Hindlimb muscle (tissue), 1 donor: ENCODE measurements around the gene PRKCE. TPM values are rescaled to one million over a fixed set of nuclear protein-coding genes. Genes with fewer than 3 reads are reported as not detected.

ENCODE experiments used
- DNase-seq: peaks from one replicate; pipeline ENCODE4 v3.0.0-alpha.2; 2013
- polyA plus RNA-seq: library from polyadenylated mRNA; unstranded; fragments of 120-200 nt; gene quantifications from one replicate; pipeline ENCODE4 v1.2.1, GENCODE V29; 2013; ENCODE audit not compliant: insufficient read length

PRKCE gene
- polyA plus RNA-seq, 1 donor: 4.6 TPM

- DNase-seq: no peak
Measured at GRCh38 chr2:46065152-46065551, 413.7 kb downstream of the PRKCE start.

- no peak for DNase-seq
Measured at GRCh38 chr2:46066116-46066515, 414.6 kb downstream of the PRKCE start.

GRCh38 chr2:46066601-46067000, 415.1 kb downstream of the PRKCE start:
- DNase-seq: no peak

GRCh38 chr2:46067062-46067461, 415.6 kb downstream of the PRKCE start:
- no peak for DNase-seq

- no peak for DNase-seq
Measured at GRCh38 chr2:46067501-46068305, 416.2 kb downstream of the PRKCE start.

GRCh38 chr2:46068636-46069035, 417.2 kb downstream of the PRKCE start:
- no peak for DNase-seq

- no peak for DNase-seq
Measured at GRCh38 chr2:46071074-46071473, 419.6 kb downstream of the PRKCE start.

- no peak for DNase-seq
Measured at GRCh38 chr2:46072101-46072820, 420.8 kb downstream of the PRKCE start.

GRCh38 chr2:46073540-46074046, 422.1 kb downstream of the PRKCE start:
- DNase-seq: no peak

GRCh38 chr2:46074501-46074900, 423.0 kb downstream of the PRKCE start:
- DNase-seq: no peak

- DNase-seq: no peak
Measured at GRCh38 chr2:46075848-46076247, 424.4 kb downstream of the PRKCE start.

GRCh38 chr2:46076251-46076650, 424.8 kb downstream of the PRKCE start:
- no peak for DNase-seq

- no peak for DNase-seq
Measured at GRCh38 chr2:46076875-46077274, 425.4 kb downstream of the PRKCE start.

- DNase-seq: no peak
Measured at GRCh38 chr2:46077522-46078107, 426.1 kb downstream of the PRKCE start.

- DNase-seq: no peak
Measured at GRCh38 chr2:46079985-46080560, 428.6 kb downstream of the PRKCE start.

GRCh38 chr2:46082531-46083485, 431.3 kb downstream of the PRKCE start:
- DNase-seq: no peak

- DNase-seq: no peak
Measured at GRCh38 chr2:46086578-46087070, 435.1 kb downstream of the PRKCE start.

GRCh38 chr2:46087492-46087891, 436.0 kb downstream of the PRKCE start:
- DNase-seq: no peak

- no peak for DNase-seq
Measured at GRCh38 chr2:46091004-46091403, 439.5 kb downstream of the PRKCE start.

- no peak for DNase-seq
Measured at GRCh38 chr2:46091961-46092667, 440.6 kb downstream of the PRKCE start.

GRCh38 chr2:46094689-46095088, 443.2 kb downstream of the PRKCE start:
- no peak for DNase-seq
